ENCODE measurements around the gene ICAM3.

Gene ICAM3

GRCh38 chr19:10315335-10316214 lies 23.8 kb downstream of the ICAM3 start, which contains the start of gene FDX2:
FDX2 (minus strand) TSS chr19:10316015; CDS start chr19:10315996, 19 bp downstream.
- H3K27ac ChIP-seq = peak within 1 kb of the TSS; percentile 74
- TF ChIP-seq CTCF (conservative IDR thresholded peaks at IDR 0.05) = no peak
- peak; percentile 63; the same call in 1 of the 2 replicates for TF ChIP-seq ZFX (IDR thresholded peaks at IDR 0.05)

GRCh38 chr19:10309423-10309822 lies 30.0 kb downstream of the ICAM3 start, which contains the start of gene ZGLP1:
ZGLP1 (minus strand) TSS chr19:10309815.
- H3K27ac ChIP-seq = no peak within 1 kb of the TSS
- no peak for TF ChIP-seq CTCF (conservative IDR thresholded peaks at IDR 0.05)
- TF ChIP-seq ZFX (IDR thresholded peaks at IDR 0.05) = no peak

- TF ChIP-seq ZFX (IDR thresholded peaks at IDR 0.05) (no peak), CTCF (conservative IDR thresholded peaks at IDR 0.05) (no peak)
- H3K27ac ChIP-seq = no peak overlapping the region
Measured at GRCh38 chr19:10306327-10306726, 33.1 kb downstream of the ICAM3 start.

GRCh38 chr19:10305139-10305806 lies 34.2 kb downstream of the ICAM3 start:
- TF ChIP-seq ZFX (IDR thresholded peaks at IDR 0.05) (no peak), CTCF (conservative IDR thresholded peaks at IDR 0.05) (no peak)
- H3K27ac ChIP-seq = no peak overlapping the region

- H3K27ac ChIP-seq = no peak overlapping the region
- TF ChIP-seq ZFX (IDR thresholded peaks at IDR 0.05) (no peak), CTCF (conservative IDR thresholded peaks at IDR 0.05) (no peak)
Measured at GRCh38 chr19:10299545-10300458, 39.6 kb downstream of the ICAM3 start.

- no peak overlapping the region for H3K27ac ChIP-seq
Measured at GRCh38 chr19:10295847-10296591, 43.4 kb downstream of the ICAM3 start.

More at GRCh38 chr19:10295847-10296591, 43.4 kb downstream of the ICAM3 start:
- TF ChIP-seq ZFX (IDR thresholded peaks at IDR 0.05) = no peak
- TF ChIP-seq CTCF (conservative IDR thresholded peaks at IDR 0.05) = no peak
